ENCODE data around the gene FAM120B.

FAM120B gene

GRCh38 chr6:170283212-170284081 is 23.1 kb upstream of the FAM120B start:
- no peak for TF ChIP-seq CTCF (IDR thresholded peaks at IDR 0.05; ENCODE audit: low read depth, low read length)
- in situ Hi-C loops (cut with HindIII; ENCODE audit: low sequenced_read_pairs): no loop called here
- H3K4me3 ChIP-seq (ENCODE audit: low read depth, low read length): no peak overlapping the region
- DNase-seq (ENCODE audit: low read depth, low spot score): no peak

GRCh38 chr6:170284126-170284773 is 22.3 kb upstream of the FAM120B start:
- no peak for TF ChIP-seq CTCF (IDR thresholded peaks at IDR 0.05; ENCODE audit: low read depth, low read length)
- no peak for DNase-seq (ENCODE audit: low read depth, low spot score)
- no peak overlapping the region for H3K4me3 ChIP-seq (ENCODE audit: low read depth, low read length)
- in situ Hi-C loops (cut with HindIII; ENCODE audit: low sequenced_read_pairs): no loop called here

GRCh38 chr6:170284866-170285469 is 21.6 kb upstream of the FAM120B start:
- H3K4me3 ChIP-seq (ENCODE audit: low read depth, low read length): no peak overlapping the region
- in situ Hi-C loops (cut with HindIII; ENCODE audit: low sequenced_read_pairs): no loop called here
- no peak for DNase-seq (ENCODE audit: low read depth, low spot score)
- no peak for TF ChIP-seq CTCF (IDR thresholded peaks at IDR 0.05; ENCODE audit: low read depth, low read length)

- no peak for TF ChIP-seq CTCF (IDR thresholded peaks at IDR 0.05; ENCODE audit: low read depth, low read length)
- H3K4me3 ChIP-seq (ENCODE audit: low read depth, low read length): no peak overlapping the region
- in situ Hi-C loops (cut with HindIII; ENCODE audit: low sequenced_read_pairs): no loop called here
- no peak for DNase-seq (ENCODE audit: low read depth, low spot score)
Observed at GRCh38 chr6:170285482-170285881, 21.1 kb upstream of the FAM120B start.

GRCh38 chr6:170286246-170286933 is 20.2 kb upstream of the FAM120B start:
- in situ Hi-C loops (cut with HindIII; ENCODE audit: low sequenced_read_pairs): no loop called here
- H3K4me3 ChIP-seq (ENCODE audit: low read depth, low read length): no peak overlapping the region
- TF ChIP-seq CTCF (IDR thresholded peaks at IDR 0.05; ENCODE audit: low read depth, low read length): no peak
- no peak for DNase-seq (ENCODE audit: low read depth, low spot score)

GRCh38 chr6:170286934-170287265 is 19.7 kb upstream of the FAM120B start:
- DNase-seq (ENCODE audit: low read depth, low spot score): no peak
- no peak for TF ChIP-seq CTCF (IDR thresholded peaks at IDR 0.05; ENCODE audit: low read depth, low read length)
- in situ Hi-C loops (cut with HindIII; ENCODE audit: low sequenced_read_pairs): no loop called here
- H3K4me3 ChIP-seq (ENCODE audit: low read depth, low read length): no peak overlapping the region

Measured in astrocyte of the spinal cord (primary cell).